ENCODE measurements around the gene FNBP1. TPM values are rescaled to one million over a fixed set of nuclear protein-coding genes. Genes with fewer than 3 reads are reported as not detected.

The FNBP1 gene
- total and polyA plus RNA-seq, 8 donors = 30.4 to 51.8 (median 34.4) TPM

DNA sequence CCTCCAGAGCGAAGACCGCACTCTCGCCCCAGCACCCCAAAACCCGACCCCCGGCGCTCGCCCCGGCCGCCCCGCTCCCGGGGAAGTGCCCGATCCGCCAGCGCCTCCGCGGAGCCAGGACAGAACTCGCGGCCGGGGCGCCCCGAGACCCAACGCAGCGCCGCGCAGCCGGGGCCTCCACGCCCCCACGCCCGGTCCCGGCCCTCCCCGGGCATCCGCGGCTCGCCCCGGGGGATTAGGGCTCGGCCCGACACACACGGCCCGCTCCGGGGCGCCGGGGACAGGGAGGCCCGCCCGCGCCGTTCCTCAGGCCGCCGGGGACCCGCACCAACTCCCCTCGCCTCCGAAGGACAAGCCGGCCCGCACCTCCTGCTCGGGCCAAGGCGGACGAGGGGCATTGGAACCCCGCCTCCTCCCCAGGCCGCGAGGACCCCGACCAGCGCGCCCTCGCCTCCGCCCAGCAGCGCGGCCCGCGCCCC is 544 bp downstream of the FNBP1 start:
- Histone ChIP-seq H3K36me3 (no peaks in the 10 kb centered on the region), H3K27ac (peak overlapping the region; percentile 93 to 94), H3K4me1 (peaks cover 6 to 76% of the 10 kb centered on the region in 2 donors), H3K4me3 (peak overlapping the region; percentile 67 to 85), H3K9me3 (no peaks in the 10 kb centered on the region), H3K27me3 (no peaks in the 10 kb centered on the region)
- ATAC-seq (peak; percentile 29), DNase-seq (peak in 3 of 4 donors; percentile 50 to 91 (median 51))
- intact Hi-C loops (cut with DNase I) = loop anchor here in 1 of 2 donors (10.0 kb wide), 1 partner anchor 158 kb away; no protein-coding TSS in a partner anchor
- TF ChIP-seq, protein P1, sequence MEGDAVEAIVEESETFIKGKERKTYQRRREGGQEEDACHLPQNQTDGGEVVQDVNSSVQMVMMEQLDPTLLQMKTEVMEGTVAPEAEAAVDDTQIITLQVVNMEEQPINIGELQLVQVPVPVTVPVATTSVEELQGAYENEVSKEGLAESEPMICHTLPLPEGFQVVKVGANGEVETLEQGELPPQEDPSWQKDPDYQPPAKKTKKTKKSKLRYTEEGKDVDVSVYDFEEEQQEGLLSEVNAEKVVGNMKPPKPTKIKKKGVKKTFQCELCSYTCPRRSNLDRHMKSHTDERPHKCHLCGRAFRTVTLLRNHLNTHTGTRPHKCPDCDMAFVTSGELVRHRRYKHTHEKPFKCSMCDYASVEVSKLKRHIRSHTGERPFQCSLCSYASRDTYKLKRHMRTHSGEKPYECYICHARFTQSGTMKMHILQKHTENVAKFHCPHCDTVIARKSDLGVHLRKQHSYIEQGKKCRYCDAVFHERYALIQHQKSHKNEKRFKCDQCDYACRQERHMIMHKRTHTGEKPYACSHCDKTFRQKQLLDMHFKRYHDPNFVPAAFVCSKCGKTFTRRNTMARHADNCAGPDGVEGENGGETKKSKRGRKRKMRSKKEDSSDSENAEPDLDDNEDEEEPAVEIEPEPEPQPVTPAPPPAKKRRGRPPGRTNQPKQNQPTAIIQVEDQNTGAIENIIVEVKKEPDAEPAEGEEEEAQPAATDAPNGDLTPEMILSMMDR (IDR thresholded peaks at IDR 0.05) = no peak

DNA sequence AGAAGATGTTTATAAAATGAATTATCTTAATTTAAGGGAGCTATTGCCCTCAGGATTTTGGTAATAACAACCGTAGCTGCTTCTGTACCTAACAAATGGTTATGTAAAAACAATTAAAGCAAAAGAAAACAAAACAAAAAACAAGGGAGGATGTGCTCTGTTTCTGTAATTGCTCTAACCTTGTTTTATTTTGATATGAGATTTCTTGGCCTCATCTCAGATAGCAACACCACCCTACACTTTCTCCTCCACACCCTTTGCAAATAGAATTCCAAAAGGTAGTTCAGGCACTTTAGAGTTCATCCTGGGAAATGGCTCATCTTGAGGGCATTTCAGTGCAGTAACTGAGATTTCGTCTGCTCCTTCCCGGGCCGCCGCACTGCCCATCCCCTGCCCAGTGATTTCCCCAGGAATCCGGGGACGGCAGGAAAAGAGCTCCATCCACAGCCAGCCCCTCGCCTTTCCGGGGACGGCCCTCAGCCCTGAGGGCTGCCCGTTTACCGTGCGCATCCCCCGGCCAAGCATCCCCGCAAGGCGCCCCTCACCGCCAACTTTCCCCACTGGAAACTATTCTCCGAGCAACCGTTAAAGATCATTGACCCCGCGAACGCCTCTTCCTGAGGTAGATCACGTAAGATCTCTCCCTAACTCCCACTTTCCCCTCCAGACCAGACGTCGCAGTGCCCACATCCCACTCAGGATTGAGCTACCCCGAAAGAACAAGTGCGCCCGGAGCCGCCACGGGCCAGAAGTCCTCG is 1.2 kb downstream of the FNBP1 start:
- DNase-seq (peak in 2 of 4 donors; percentile 29 to 30), ATAC-seq (peak; percentile 3)
- H3K4me1 ChIP-seq = peaks cover 6 to 82% of the 10 kb centered on the region in 2 donors
- H3K4me3 ChIP-seq = peak overlapping the region; percentile 67 to 85
- TF ChIP-seq, protein P1 (IDR thresholded peaks at IDR 0.05) = no peak
- H3K9me3 ChIP-seq = no peaks in the 10 kb centered on the region
- no peaks in the 10 kb centered on the region for H3K36me3 ChIP-seq
- H3K27ac ChIP-seq = peak overlapping the region; percentile 93 to 94
- intact Hi-C loops (cut with DNase I) = loop anchor here in 1 of 2 donors (10.0 kb wide), 1 partner anchor 157 kb away; no protein-coding TSS in a partner anchor
- no peaks in the 10 kb centered on the region for H3K27me3 ChIP-seq

DNA sequence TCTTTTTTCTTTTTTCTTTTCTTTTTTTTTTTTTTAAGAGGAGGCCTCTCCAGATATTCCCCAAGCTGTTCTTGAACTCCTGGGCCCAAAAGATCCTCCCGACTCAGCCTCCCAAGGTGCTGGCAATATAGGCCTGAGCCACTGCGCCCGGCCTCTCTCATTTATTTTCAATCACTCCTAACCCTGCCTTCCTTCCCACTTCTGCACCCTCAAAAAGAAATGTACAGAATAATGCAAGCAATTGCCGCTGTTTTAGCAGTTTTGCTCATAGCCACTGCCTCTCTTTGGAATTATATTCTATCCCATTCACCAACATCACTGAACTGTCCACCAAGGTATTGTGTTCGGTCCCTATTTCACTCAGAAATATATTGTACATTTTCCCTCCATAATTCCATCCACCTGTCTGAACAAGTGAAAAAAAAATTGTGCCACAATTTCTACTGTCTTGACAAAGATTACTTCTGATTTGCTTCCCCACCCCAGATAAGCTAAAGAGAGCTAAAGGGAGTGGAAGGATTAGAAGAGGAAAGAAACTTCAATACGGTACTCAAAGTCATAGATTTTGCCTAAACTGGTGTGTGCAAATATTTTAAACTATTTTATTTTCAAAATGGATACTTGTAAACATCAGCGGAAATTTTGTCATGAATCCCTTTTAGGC is 1.9 kb downstream of the FNBP1 start:
- no peaks in the 10 kb centered on the region for H3K36me3 ChIP-seq
- peak overlapping the region in 1 of 2 donors; percentile 85 for H3K4me3 ChIP-seq
- ATAC-seq (no peak), DNase-seq (no peak)
- peaks cover 10 to 87% of the 10 kb centered on the region in 2 donors for H3K4me1 ChIP-seq
- no peaks in the 10 kb centered on the region for H3K9me3 ChIP-seq
- TF ChIP-seq, protein P1 (IDR thresholded peaks at IDR 0.05) = no peak
- intact Hi-C loops (cut with DNase I) = loop anchor here in 1 of 2 donors (10.0 kb wide), 1 partner anchor 156 kb away; no protein-coding TSS in a partner anchor
- peak overlapping the region in 1 of 2 donors; percentile 93 for H3K27ac ChIP-seq
- H3K27me3 ChIP-seq = no peaks in the 10 kb centered on the region

DNA sequence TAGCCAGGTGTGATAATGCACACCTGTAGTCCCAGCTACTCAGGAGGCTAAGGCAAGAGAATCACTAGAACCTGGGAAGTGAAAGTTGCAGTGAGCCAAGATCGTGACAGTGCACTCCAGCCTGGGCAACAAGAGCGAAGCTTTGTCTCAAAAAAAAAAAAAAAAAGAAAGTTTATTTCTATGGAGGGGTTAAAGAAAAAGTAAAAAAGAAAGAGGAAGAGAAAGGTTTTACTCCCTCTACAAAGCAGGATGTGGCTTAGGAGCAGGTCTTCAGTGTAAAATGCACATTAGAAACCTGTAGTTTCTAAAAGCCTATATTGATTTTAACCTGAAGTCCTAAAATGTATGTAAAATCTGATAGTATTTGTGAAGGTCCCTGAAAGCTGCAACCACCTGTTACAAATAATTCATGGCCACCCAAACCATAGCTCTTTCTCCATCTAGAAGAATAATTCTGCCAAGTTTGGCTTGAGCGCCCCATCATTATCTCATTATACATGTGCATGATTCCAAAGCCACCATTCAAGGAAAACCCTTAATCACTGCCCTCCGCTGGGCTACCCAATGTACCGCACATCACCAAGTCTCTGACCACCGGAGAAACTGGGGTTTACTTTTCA is 3.4 kb downstream of the FNBP1 start:
- Histone ChIP-seq H3K27ac (no peak overlapping the region), H3K27me3 (no peaks in the 10 kb centered on the region), H3K4me1 (peaks cover 18 to 87% of the 10 kb centered on the region in 2 donors), H3K36me3 (no peaks in the 10 kb centered on the region), H3K4me3 (peak overlapping the region in 1 of 2 donors; percentile 85), H3K9me3 (no peaks in the 10 kb centered on the region)
- DNase-seq (no peak), ATAC-seq (no peak)
- intact Hi-C loops (cut with DNase I) = loop anchor here in 1 of 2 donors (10.0 kb wide), 1 partner anchor 155 kb away; no protein-coding TSS in a partner anchor
- TF ChIP-seq, protein P1 (IDR thresholded peaks at IDR 0.05) = no peak

Data from left lung (tissue), 10 donors.